Activated CD4-positive, alpha-beta memory T cell treated with anti-CD3 and anti-CD28 coated beads for 36 hours (primary cell): ENCODE results near the gene ASIP. TPM values are rescaled to one million over a fixed set of nuclear protein-coding genes. Genes with fewer than 3 reads are reported as not detected.
"Not testable (repeated sequence)": the region's sequence is repeated elsewhere in the genome, so short reads cannot be mapped to it uniquely, and the experiment has no call there.

Source experiments
- CTCF ChIA-PET: fragments of 350-600 bp; sonication (Branson Sonifier 250); formaldehyde crosslinking; loops from one replicate; lab custom pipeline; 2021; ENCODE audit warnings: antibody characterized with exemption, inconsistent platforms; lab: Charles Lee
- POLR2A ChIA-PET: fragments of 350-600 bp; sonication (Branson Sonifier 250); formaldehyde crosslinking; loops from one replicate; lab custom pipeline; 2021; ENCODE audit warnings: antibody characterized with exemption; lab: Charles Lee
- DNase-seq: peaks from one replicate; pipeline ENCODE4 v3.0.0-alpha.2; 2020
- H3K27ac Mint-ChIP-seq: one replicate; pipeline ENCODE4 v1.8.0; 2021; ENCODE audit warnings: mixed read lengths
- H3K27me3 Mint-ChIP-seq: one replicate; pipeline ENCODE4 v1.8.0; 2021; ENCODE audit warnings: mixed read lengths
- H3K36me3 Mint-ChIP-seq: one replicate; pipeline ENCODE4 v1.8.0; 2021; ENCODE audit warnings: mixed read lengths
- H3K4me1 Mint-ChIP-seq: one replicate; pipeline ENCODE4 v1.8.0; 2021; ENCODE audit warnings: low read depth, mixed read lengths
- H3K4me3 Mint-ChIP-seq: one replicate; pipeline ENCODE4 v1.8.0; 2021; ENCODE audit warnings: mild to moderate bottlenecking, mixed read lengths
- H3K9me3 Mint-ChIP-seq: one replicate; pipeline ENCODE4 v1.8.0; 2021; ENCODE audit warnings: mixed read lengths
- intact Hi-C: fragments of 100-400 bp; cut with micrococcal nuclease; formaldehyde crosslinking; loops from one replicate; pipeline ENCODE4 v1.15.1; 2023
- total RNA-seq, 2 experiments: library from RNA; stranded (reverse); gene quantifications; one replicate each; pipeline ENCODE4 v1.2.3, GENCODE V29; 2021

The ASIP gene
- total RNA-seq, 2 experiments from 2014 or later: not detected

- ChIA-PET CTCF (no interaction called here), POLR2A (no interaction called here)
- peaks cover 40% of the 10 kb centered on the region for H3K36me3 Mint-ChIP-seq
- no peak for DNase-seq
- no peaks in the 10 kb centered on the region for H3K9me3 Mint-ChIP-seq
- no peaks in the 10 kb centered on the region for H3K27me3 Mint-ChIP-seq
- no peak overlapping the region for H3K27ac Mint-ChIP-seq
- intact Hi-C loops: no loop called here
- no peaks in the 10 kb centered on the region for H3K4me1 Mint-ChIP-seq
- H3K4me3 Mint-ChIP-seq: no peak overlapping the region
Observed at GRCh38 chr20:34293589-34293988, 52.4 kb downstream of the ASIP start.

GRCh38 chr20:34294563-34294962 is 53.3 kb downstream of the ASIP start:
- Mint-ChIP-seq H3K27ac (no peak overlapping the region), H3K4me3 (no peak overlapping the region), H3K27me3 (no peaks in the 10 kb centered on the region), H3K9me3 (no peaks in the 10 kb centered on the region), H3K36me3 (peaks cover 40% of the 10 kb centered on the region), H3K4me1 (no peaks in the 10 kb centered on the region)
- POLR2A ChIA-PET: no interaction called here
- CTCF ChIA-PET: no interaction called here
- DNase-seq: no peak
- intact Hi-C loops: no loop called here

- no peak for DNase-seq
- H3K27ac Mint-ChIP-seq: no peak overlapping the region
- H3K4me1 Mint-ChIP-seq: no peaks in the 10 kb centered on the region
- no peaks in the 10 kb centered on the region for H3K27me3 Mint-ChIP-seq
- H3K4me3 Mint-ChIP-seq: no peak overlapping the region
- POLR2A ChIA-PET: no interaction called here
- H3K36me3 Mint-ChIP-seq: peaks cover 33% of the 10 kb centered on the region
- CTCF ChIA-PET: interaction anchor here (1.7 kb wide), 1 partner anchor 17 kb away, joined by 5 read pairs; no protein-coding TSS in a partner anchor
- H3K9me3 Mint-ChIP-seq: no peaks in the 10 kb centered on the region
- intact Hi-C loops: no loop called here
Observed at GRCh38 chr20:34295284-34295683, 54.1 kb downstream of the ASIP start.

GRCh38 chr20:34296468-34296867 is 55.2 kb downstream of the ASIP start:
- Mint-ChIP-seq H3K9me3 (no peaks in the 10 kb centered on the region), H3K36me3 (peaks cover 24% of the 10 kb centered on the region), H3K27ac (no peak overlapping the region), H3K4me3 (no peak overlapping the region), H3K4me1 (peaks cover 4% of the 10 kb centered on the region), H3K27me3 (no peaks in the 10 kb centered on the region)
- intact Hi-C loops: no loop called here
- no peak for DNase-seq
- ChIA-PET POLR2A (no interaction called here), CTCF (interaction anchor here (0.6 to 1.7 kb wide), 4 partner anchors 12 to 411 kb away, joined by 3 to 5 read pairs (median 4); no protein-coding TSS in a partner anchor)

GRCh38 chr20:34298294-34298784 is 57.1 kb downstream of the ASIP start:
- DNase-seq, H3K4me3 Mint-ChIP-seq, H3K27me3 Mint-ChIP-seq, H3K9me3 Mint-ChIP-seq, H3K27ac Mint-ChIP-seq, intact Hi-C loops, POLR2A ChIA-PET: not testable (repeated sequence)
- CTCF ChIA-PET: interaction anchor here (1.2 kb wide), 1 partner anchor 328 kb away, joined by 5 read pairs; no protein-coding TSS in a partner anchor
- H3K4me1 Mint-ChIP-seq: peaks cover 15% of the 10 kb centered on the region
- peaks cover 16% of the 10 kb centered on the region for H3K36me3 Mint-ChIP-seq

- ChIA-PET CTCF (interaction anchor here (0.9 to 1.6 kb wide), 3 partner anchors 13 to 326 kb away, joined by 5 to 7 read pairs (median 5); no protein-coding TSS in a partner anchor), POLR2A (no interaction called here)
- intact Hi-C loops: no loop called here
- Mint-ChIP-seq H3K27me3 (no peaks in the 10 kb centered on the region), H3K9me3 (no peaks in the 10 kb centered on the region), H3K4me3 (no peak overlapping the region), H3K36me3 (peaks cover 8% of the 10 kb centered on the region), H3K27ac (no peak overlapping the region), H3K4me1 (peaks cover 22% of the 10 kb centered on the region)
- no peak for DNase-seq
Observed at GRCh38 chr20:34299556-34300255, 58.5 kb downstream of the ASIP start.

GRCh38 chr20:34300256-34300806 is 59.1 kb downstream of the ASIP start:
- ChIA-PET CTCF (interaction anchor here (0.6 to 1.6 kb wide), 2 partner anchors 12 to 257 kb away, joined by 3 to 7 read pairs; no protein-coding TSS in a partner anchor), POLR2A (no interaction called here)
- H3K36me3 Mint-ChIP-seq: peaks cover 8% of the 10 kb centered on the region
- H3K27ac Mint-ChIP-seq: no peak overlapping the region
- H3K27me3 Mint-ChIP-seq: no peaks in the 10 kb centered on the region
- H3K4me1 Mint-ChIP-seq: peaks cover 22% of the 10 kb centered on the region
- no peak overlapping the region for H3K4me3 Mint-ChIP-seq
- H3K9me3 Mint-ChIP-seq: no peaks in the 10 kb centered on the region
- intact Hi-C loops: no loop called here
- DNase-seq: no peak

- no peak overlapping the region for H3K27ac Mint-ChIP-seq
- intact Hi-C loops: no loop called here
- POLR2A ChIA-PET: interaction anchor here (3.3 kb wide), 1 partner anchor 215 kb away, joined by 21 read pairs; the partner anchor contains the start of gene DYNLRB1
- CTCF ChIA-PET: interaction anchor here (0.6 to 3.9 kb wide), 3 partner anchors 12 to 257 kb away, joined by 3 to 50 read pairs (median 4); no protein-coding TSS in a partner anchor
- no peak for DNase-seq
- no peaks in the 10 kb centered on the region for H3K27me3 Mint-ChIP-seq
- peaks cover 5% of the 10 kb centered on the region for H3K36me3 Mint-ChIP-seq
- peaks cover 22% of the 10 kb centered on the region for H3K4me1 Mint-ChIP-seq
- H3K9me3 Mint-ChIP-seq: no peaks in the 10 kb centered on the region
- H3K4me3 Mint-ChIP-seq: peak overlapping the region; percentile 89
Observed at GRCh38 chr20:34300809-34301586, 59.8 kb downstream of the ASIP start.

- H3K9me3 Mint-ChIP-seq: no peaks in the 10 kb centered on the region
- H3K4me1 Mint-ChIP-seq: peaks cover 22% of the 10 kb centered on the region
- DNase-seq: peak; percentile 27
- ChIA-PET CTCF (interaction anchor here (1.0 to 3.9 kb wide), 4 partner anchors 11 to 221 kb away, joined by 4 to 50 read pairs (median 7); partner anchors contain the start of gene DYNLRB1), POLR2A (interaction anchor here (1.3 to 3.3 kb wide), 3 partner anchors 11 to 214 kb away, joined by 5 to 21 read pairs (median 12); partner anchors contain the start of genes DYNLRB1 and EIF2S2)
- H3K27ac Mint-ChIP-seq: peak overlapping the region; percentile 84
- peak overlapping the region; percentile 89 for H3K4me3 Mint-ChIP-seq
- H3K27me3 Mint-ChIP-seq: no peaks in the 10 kb centered on the region
- peaks cover 5% of the 10 kb centered on the region for H3K36me3 Mint-ChIP-seq
- intact Hi-C loops: loop anchor here (2.0 kb wide), 2 partner anchors 191 to 407 kb away; no protein-coding TSS in a partner anchor
Observed at GRCh38 chr20:34301587-34302311, 60.5 kb downstream of the ASIP start.

GRCh38 chr20:34302312-34302722 is 61.1 kb downstream of the ASIP start:
- Mint-ChIP-seq H3K27me3 (no peaks in the 10 kb centered on the region), H3K36me3 (peaks cover 5% of the 10 kb centered on the region), H3K4me1 (peaks cover 22% of the 10 kb centered on the region), H3K27ac (peak overlapping the region; percentile 84), H3K9me3 (no peaks in the 10 kb centered on the region), H3K4me3 (peak overlapping the region; percentile 89)
- intact Hi-C loops: loop anchor here (2.0 kb wide), 2 partner anchors 192 to 406 kb away; no protein-coding TSS in a partner anchor
- DNase-seq: no peak
- ChIA-PET POLR2A (interaction anchor here (1.0 to 3.3 kb wide), 5 partner anchors 10 to 256 kb away, joined by 3 to 21 read pairs (median 8); partner anchors contain the start of genes DYNLRB1, EIF2S2, ITCH and MAP1LC3A), CTCF (interaction anchor here (0.9 to 3.9 kb wide), 4 partner anchors 11 to 220 kb away, joined by 3 to 50 read pairs (median 7); partner anchors contain the start of gene DYNLRB1)
